ENCODE results near the gene NELL1.

DNA sequence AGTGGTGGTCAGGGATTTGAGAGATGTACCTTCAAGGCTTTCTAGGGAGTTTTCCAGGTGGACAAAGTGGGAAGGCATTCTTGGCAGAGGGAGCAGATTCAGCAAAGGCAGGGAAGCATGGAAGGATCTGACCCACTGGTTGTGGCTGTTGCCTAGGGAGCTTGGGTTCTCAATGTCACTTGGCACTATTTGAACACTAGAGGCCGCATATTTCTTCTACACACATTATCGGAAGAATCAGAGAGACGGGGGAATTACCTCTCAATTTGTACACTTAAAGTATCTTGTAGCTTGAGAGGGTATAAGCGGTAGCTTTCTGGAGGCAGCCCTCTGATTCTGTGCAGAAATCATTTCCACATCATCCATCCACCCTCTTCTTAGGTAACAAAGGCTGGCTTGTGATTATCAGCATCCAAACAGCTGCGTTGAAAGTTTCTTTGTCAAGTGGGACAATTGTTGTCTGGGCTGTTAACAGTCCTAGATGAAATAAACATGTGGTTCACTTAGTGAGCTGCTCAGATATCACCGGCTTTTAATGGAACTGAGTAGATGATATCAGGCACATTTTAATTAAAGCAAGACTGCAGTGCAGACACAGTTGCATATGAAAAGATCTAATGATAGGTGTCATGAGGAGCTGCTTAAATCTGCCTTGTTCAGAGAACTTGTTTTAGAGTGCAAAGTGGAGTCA, 2.6 kb downstream of the NELL1 start:
- TF ChIP-seq CTCF (conservative IDR thresholded peaks at IDR 0.05; ENCODE audit: low read depth, low read length) (0 out of 2 replicates have a peak, but pooled peaks have one; percentile 25), EZH2 (IDR thresholded peaks at IDR 0.05; ENCODE audit: low read length, unreplicated experiment) (no peak), EZH2phosphoT487 (IDR thresholded peaks at IDR 0.05; ENCODE audit: borderline replicate concordance, low read length) (no peak)
